ENCODE data around the gene CRACR2B.

Gene CRACR2B

GRCh38 chr11:824292-824880 is 3.3 kb upstream of the CRACR2B start:
- TF ChIP-seq POLR2A (IDR thresholded peaks at IDR 0.05; ENCODE audit: low read depth, low read length) (no peak), POLR2AphosphoS5 (IDR thresholded peaks at IDR 0.05; ENCODE audit: low read depth, low read length) (no peak), TAF1 (IDR thresholded peaks at IDR 0.05; ENCODE audit: borderline replicate concordance, low read depth, low read length) (no peak)
- no peak for FAIRE-seq
- no peak for DNase-seq (ENCODE audit: insufficient read length)

DNA sequence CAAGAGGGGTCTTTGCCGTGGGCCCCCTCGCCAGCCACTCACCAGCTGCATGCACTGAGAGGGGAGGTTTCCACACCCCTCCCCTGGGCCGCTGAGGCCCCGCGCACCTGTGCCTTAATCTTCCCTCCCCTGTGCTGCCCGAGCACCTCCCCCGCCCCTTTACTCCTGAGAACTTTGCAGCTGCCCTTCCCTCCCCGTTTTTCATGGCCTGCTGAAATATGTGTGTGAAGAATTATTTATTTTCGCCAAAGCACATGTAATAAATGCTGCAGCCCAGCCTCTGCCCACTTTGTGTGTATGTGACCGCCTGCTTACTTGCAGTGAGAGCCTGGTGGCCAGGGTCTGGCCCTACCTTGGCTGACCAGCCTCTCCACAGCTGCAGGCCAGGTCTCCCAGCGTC is 2.8 kb upstream of the CRACR2B start:
- DNase-seq (ENCODE audit: insufficient read length) (no peak), FAIRE-seq (no peak)

DNA sequence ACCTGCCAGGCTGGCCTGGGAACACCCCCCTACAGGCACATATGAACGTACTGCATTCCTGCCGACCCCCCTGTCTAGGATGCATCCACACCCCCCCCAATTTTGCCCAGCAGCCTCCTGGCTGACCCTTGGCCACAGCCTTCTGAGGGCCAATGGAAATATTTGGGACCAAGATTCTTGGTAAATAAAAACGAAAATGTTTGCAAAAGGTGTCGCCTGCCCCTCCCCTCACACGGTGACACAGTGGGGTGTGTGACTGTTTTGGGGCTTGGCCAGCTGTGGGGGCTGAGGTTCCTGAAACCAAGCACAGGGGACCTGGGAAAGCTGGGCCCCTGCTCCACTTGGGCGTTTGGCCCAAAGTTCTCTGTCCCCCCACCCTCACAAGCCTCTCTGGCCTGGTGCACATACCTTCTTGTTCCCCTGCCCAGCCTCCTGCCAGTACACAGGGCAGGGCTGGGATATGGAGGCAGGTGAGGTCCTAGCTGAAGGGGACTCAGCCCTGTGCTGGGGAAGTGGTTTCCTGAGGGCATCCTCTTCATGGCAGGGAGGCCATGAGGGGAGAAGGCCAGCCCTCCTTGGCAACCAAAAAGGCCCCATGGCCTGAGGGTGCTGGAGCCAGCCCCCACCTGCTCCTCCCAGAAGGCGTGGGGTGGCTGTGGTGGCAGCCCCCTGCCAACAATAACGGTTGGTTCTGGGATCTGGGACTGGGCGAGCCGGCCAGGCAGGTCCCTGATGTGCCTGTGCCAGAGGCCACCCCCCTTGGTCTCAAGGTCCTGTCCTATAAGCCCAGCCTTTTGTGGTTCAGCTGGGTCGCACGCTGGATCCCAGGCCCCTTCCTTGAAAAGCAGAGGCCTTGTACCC is 2.1 kb upstream of the CRACR2B start:
- no peak for FAIRE-seq
- TF ChIP-seq POLR2AphosphoS5 (IDR thresholded peaks at IDR 0.05; ENCODE audit: low read depth, low read length) (no peak), POLR2A (IDR thresholded peaks at IDR 0.05; ENCODE audit: low read depth, low read length) (no peak), TAF1 (IDR thresholded peaks at IDR 0.05; ENCODE audit: borderline replicate concordance, low read depth, low read length) (no peak)

More for the DNA sequence above, 2.8 kb upstream of the CRACR2B start:
- TF ChIP-seq TAF1 (IDR thresholded peaks at IDR 0.05; ENCODE audit: borderline replicate concordance, low read depth, low read length) = no peak

DNA sequence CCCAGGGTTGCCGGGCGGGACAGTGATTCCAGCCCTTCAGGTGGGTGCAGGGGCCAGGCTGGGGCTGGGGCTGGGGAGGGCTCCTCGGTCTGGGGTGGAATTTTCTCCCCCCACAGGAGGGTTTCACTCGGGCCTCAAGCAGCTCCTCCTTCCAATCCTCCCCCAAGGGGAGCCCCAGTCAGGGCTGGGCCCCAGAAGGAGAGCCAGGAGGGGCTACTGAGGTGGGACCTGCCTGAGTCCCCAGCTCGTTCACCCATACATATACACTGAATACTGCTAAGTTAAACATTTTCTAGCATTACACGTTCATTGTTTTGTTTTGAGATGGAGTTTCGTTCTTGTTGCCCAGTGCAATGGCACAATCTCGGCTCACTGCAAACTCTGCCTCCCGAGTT is 1.5 kb upstream of the CRACR2B start:
- TF ChIP-seq POLR2A (IDR thresholded peaks at IDR 0.05; ENCODE audit: low read depth, low read length) (no peak), POLR2AphosphoS5 (IDR thresholded peaks at IDR 0.05; ENCODE audit: low read depth, low read length) (no peak), TAF1 (IDR thresholded peaks at IDR 0.05; ENCODE audit: borderline replicate concordance, low read depth, low read length) (no peak)
- DNase-seq (ENCODE audit: insufficient read length) (no peak), FAIRE-seq (peak; percentile 21)

More for the DNA sequence above, 2.1 kb upstream of the CRACR2B start:
- DNase-seq (ENCODE audit: insufficient read length) = no peak

GRCh38 chr11:826836-827145 is 928 bp upstream of the CRACR2B start:
- no peak for TF ChIP-seq POLR2AphosphoS5 (IDR thresholded peaks at IDR 0.05; ENCODE audit: low read depth, low read length)
- TF ChIP-seq TAF1 (IDR thresholded peaks at IDR 0.05; ENCODE audit: borderline replicate concordance, low read depth, low read length) = no peak
- no peak for TF ChIP-seq POLR2A (IDR thresholded peaks at IDR 0.05; ENCODE audit: low read depth, low read length)
- FAIRE-seq = no peak

DNA sequence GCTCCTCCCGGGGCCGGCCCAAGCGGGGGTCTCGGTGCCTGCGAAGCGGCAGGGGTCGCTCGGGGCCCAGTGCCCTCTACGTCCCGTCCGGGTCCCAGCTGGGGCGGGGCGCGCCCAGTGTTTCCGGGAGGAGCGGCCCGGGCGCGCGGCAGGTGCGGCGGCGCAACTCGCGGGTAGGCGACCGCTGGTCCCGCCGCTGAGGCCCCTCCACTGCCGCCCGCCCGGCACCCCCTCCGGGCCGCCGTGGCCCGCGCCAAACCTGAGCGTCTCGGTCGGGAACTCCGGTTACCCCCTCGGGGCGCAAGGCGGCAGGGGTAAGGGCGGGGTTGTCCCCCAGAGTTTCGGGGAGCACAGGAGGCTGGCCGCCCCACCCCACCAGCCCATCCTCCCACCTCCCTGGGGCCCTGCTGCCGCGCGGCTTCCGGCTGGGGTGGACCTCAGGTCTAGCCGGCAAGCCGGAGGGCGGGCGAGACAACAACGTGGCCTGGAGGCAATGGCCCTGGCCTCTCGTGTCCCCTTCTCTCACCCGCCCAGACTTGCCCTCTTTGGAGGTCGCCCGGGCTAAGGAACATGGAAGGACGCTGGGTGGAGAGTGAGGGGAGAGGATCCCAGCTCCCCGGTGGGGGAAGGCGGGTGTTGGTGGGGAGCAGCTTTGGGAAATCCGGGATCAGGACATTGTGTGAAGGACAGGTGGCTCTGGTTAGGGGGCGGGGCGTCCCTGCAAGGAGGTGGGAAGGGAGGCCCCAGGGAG is 398 bp upstream of the CRACR2B start:
- no peak for TF ChIP-seq POLR2AphosphoS5 (IDR thresholded peaks at IDR 0.05; ENCODE audit: low read depth, low read length)
- no peak for TF ChIP-seq POLR2A (IDR thresholded peaks at IDR 0.05; ENCODE audit: low read depth, low read length)
- peak; percentile 95 for FAIRE-seq
- DNase-seq (ENCODE audit: insufficient read length) = peak; percentile 71

More at GRCh38 chr11:826836-827145, 928 bp upstream of the CRACR2B start:
- no peak for DNase-seq (ENCODE audit: insufficient read length)

DNA sequence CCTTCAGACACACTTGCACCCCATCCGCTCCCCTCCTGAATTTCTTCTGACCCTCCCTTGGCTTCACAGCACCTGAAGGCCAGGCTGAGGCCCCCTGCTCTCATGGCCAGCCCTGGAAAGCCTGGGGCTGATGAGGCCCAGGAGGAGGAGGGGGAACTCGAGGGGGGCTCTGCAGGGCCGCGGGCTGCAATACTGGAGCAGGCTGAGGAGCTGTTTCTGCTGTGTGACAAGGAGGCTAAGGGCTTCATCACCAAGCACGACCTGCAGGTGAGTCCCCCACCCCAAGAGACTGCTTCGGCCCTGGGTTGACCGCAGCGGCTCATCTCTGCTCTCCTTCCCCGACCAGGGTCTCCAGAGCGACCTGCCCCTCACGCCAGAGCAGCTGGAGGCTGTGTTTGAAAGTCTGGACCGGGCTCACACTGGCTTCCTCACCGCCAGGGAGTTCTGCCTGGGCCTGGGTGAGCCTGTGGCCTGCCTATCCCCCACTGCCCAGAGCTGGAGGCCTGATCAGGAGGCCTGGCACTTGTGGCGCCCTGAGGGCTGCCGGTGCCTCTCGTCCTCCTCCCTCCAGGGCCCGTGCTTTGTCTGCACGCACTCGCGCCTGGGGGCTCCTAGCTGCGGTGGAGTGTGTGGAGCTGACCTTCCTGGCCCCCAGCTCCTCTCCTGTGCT is 922 bp downstream of the CRACR2B start:
- DNase-seq (ENCODE audit: insufficient read length) (no peak), FAIRE-seq (no peak)
- TF ChIP-seq POLR2A (IDR thresholded peaks at IDR 0.05; ENCODE audit: low read depth, low read length) (no peak), TAF1 (IDR thresholded peaks at IDR 0.05; ENCODE audit: borderline replicate concordance, low read depth, low read length) (no peak), POLR2AphosphoS5 (IDR thresholded peaks at IDR 0.05; ENCODE audit: low read depth, low read length) (no peak)

DNA sequence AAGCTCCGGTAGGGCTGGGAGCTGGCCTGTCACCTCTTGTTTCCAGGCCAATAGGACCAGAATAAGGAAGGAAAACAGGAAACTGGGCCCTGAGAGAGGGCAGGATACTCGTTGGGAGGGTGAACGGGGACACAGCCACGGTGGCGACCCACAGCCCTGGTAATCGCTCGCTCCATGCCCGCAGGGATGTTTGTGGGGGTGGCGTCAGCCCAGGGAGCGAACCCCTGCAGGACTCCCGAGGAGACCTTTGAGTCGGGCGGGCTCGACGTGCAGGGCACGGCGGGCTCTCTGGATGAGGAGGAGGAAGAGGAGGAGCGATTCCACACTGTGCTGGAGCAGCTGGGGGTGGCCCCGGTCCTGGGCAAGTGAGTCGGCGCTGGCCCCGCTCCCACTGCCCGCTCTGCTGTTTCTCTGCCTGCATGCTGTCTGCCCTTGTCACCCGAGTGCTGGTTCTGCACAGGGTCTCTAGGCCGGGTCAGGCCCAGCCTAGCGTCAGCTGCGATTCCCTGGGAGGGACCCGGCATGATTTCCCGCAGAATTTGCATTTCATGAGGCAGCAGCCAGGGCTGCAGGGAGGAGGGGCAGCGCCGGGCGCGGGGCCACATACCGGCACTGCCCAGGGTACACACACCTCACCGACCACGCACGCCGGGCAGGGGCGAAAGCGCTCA is 1.6 kb downstream of the CRACR2B start:
- TF ChIP-seq TAF1 (IDR thresholded peaks at IDR 0.05; ENCODE audit: borderline replicate concordance, low read depth, low read length) = no peak
- no peak for TF ChIP-seq POLR2A (IDR thresholded peaks at IDR 0.05; ENCODE audit: low read depth, low read length)
- TF ChIP-seq POLR2AphosphoS5 (IDR thresholded peaks at IDR 0.05; ENCODE audit: low read depth, low read length) = no peak
- no peak for FAIRE-seq
- no peak for DNase-seq (ENCODE audit: insufficient read length)

GRCh38 chr11:829847-830294 is 2.2 kb downstream of the CRACR2B start:
- DNase-seq (ENCODE audit: insufficient read length) = no peak
- TF ChIP-seq TAF1 (IDR thresholded peaks at IDR 0.05; ENCODE audit: borderline replicate concordance, low read depth, low read length) (no peak), POLR2A (IDR thresholded peaks at IDR 0.05; ENCODE audit: low read depth, low read length) (no peak), POLR2AphosphoS5 (IDR thresholded peaks at IDR 0.05; ENCODE audit: low read depth, low read length) (no peak)
- FAIRE-seq = no peak

DNA sequence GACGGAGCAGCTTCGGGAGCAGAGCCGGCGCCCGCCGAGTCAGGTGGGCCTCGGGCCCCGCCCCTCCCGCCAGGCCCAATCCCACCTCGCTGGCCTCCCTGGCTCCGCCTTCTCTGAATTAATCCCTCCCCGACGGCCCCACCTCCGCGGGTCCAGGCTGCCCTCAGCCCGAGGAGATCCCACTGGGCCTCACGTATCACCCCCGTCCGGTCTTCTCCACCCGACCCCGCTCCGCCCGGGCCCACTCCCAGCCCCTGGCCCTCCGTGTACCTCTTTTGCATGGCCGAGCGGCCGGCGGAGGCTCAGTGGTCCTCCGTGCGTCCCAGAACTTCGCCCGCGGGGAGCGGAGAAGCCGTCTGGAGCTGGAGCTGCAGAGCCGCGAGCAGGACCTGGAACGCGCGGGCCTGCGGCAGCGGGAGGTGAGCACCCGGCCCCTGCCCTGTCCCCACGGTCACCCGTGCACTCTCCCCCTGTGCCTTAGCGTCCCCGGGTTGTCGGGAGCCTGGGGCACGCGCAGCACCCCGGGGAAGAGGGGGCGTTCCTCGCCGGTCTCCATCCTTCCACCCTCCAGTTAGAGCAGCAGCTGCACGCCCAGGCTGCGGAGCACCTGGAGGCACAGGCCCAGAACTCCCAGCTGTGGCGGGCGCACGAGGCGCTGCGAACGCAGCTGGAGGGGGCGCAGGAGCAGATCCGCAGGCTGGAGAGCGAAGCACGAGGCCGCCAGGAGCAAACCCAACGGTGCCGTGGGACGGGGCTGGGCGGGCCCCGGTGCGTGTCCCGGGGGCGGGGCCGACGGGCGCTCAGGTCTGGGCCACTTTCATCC is 2.8 kb downstream of the CRACR2B start:
- FAIRE-seq (peak; percentile 95), DNase-seq (ENCODE audit: insufficient read length) (peak; percentile 80)
- TF ChIP-seq POLR2A (IDR thresholded peaks at IDR 0.05; ENCODE audit: low read depth, low read length) (no peak), POLR2AphosphoS5 (IDR thresholded peaks at IDR 0.05; ENCODE audit: low read depth, low read length) (no peak), TAF1 (IDR thresholded peaks at IDR 0.05; ENCODE audit: borderline replicate concordance, low read depth, low read length) (no peak)
